OCI-LY7 (cell line): ENCODE measurements around the gene RAET1L.

Experiments used
- EZH2phosphoT487 ChIP-seq: fragments of 200-600 bp; sonication (generic); IDR thresholded peaks from 2 replicates; pipeline ENCODE4 v1.6.1; 2018; ENCODE audit warnings: low read depth, borderline replicate concordance, mild to moderate bottlenecking, mixed run types, antibody characterized with exemption, low read length, moderate library complexity, mixed read lengths
- TF ChIP-seq, protein P1 (sequence below): fragments of 200-600 bp; sonication (generic); conservative IDR thresholded peaks from 2 replicates; pipeline ENCODE4 v1.5.1; 2014; ENCODE audit warnings: mild to moderate bottlenecking, antibody characterized with exemption, low read length, moderate library complexity, mixed read lengths

DNA sequence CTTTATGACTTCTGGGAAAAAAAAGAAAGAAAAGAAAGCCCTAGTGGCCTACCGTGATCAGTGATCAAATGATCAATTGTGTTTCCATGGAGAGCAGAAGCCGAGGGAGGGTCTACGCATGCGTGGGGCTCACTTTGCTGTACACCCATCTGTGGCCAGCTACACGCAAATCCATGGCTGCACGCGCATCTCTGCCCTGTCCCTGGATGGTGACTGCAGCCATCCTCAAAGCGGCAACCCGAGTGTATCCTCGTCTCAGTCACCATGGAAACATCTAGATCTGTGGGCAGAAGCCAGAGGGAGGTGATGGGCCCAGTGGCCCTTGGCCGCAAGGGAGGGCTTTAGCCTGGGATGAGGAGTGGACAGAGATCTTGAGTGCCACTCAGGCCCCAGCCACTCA lies 44.4 kb upstream of the RAET1L start:
- TF ChIP-seq, protein P1, sequence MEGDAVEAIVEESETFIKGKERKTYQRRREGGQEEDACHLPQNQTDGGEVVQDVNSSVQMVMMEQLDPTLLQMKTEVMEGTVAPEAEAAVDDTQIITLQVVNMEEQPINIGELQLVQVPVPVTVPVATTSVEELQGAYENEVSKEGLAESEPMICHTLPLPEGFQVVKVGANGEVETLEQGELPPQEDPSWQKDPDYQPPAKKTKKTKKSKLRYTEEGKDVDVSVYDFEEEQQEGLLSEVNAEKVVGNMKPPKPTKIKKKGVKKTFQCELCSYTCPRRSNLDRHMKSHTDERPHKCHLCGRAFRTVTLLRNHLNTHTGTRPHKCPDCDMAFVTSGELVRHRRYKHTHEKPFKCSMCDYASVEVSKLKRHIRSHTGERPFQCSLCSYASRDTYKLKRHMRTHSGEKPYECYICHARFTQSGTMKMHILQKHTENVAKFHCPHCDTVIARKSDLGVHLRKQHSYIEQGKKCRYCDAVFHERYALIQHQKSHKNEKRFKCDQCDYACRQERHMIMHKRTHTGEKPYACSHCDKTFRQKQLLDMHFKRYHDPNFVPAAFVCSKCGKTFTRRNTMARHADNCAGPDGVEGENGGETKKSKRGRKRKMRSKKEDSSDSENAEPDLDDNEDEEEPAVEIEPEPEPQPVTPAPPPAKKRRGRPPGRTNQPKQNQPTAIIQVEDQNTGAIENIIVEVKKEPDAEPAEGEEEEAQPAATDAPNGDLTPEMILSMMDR: no peak
- no peak for TF ChIP-seq EZH2phosphoT487
